WTC11 (cell line): ENCODE results near the gene TMEM223. TPM values are rescaled to one million over a fixed set of nuclear protein-coding genes. Genes with fewer than 3 reads are reported as not detected.

Source experiments
- ATAC-seq: fragments of 200-7000 bp; cut with Tn5 transposase; 2 replicates; pipeline ENCODE4 v1.10.0; 2021; ENCODE audit warnings: mild to moderate bottlenecking, moderate library complexity
- Bru-seq: library from RNA; stranded (reverse); fragments of 400-500 nt; gene quantifications from one replicate; lab custom pipeline; 2021; lab: Mats Ljungman, UMichigan
- CTCF ChIA-PET: fragments of 300-600 bp; sonication (Branson Sonifier 250); formaldehyde crosslinking; loops from one replicate; lab custom pipeline; 2021; ENCODE audit warnings: antibody characterized with exemption; lab: Charles Lee
- POLR2A ChIA-PET: fragments of 350-600 bp; sonication (Branson Sonifier 250); formaldehyde crosslinking; loops from one replicate; lab custom pipeline; 2021; ENCODE audit warnings: antibody characterized with exemption; lab: Charles Lee
- DNase-seq: peaks from one replicate; pipeline ENCODE4 v3.0.0; 2021; ENCODE audit warnings: low spot score
- H3K27ac Mint-ChIP-seq: 2 replicates; pipeline ENCODE4 v1.8.0; 2021; ENCODE audit warnings: mixed read lengths
- H3K27me3 Mint-ChIP-seq: 2 replicates; pipeline ENCODE4 v1.8.0; 2021; ENCODE audit warnings: low read depth, mild to moderate bottlenecking, moderate library complexity, mixed read lengths
- H3K36me3 Mint-ChIP-seq: 2 replicates; pipeline ENCODE4 v1.8.0; 2021; ENCODE audit warnings: mixed read lengths
- H3K4me1 Mint-ChIP-seq: 2 replicates; pipeline ENCODE4 v1.8.0; 2022; ENCODE audit warnings: mixed read lengths
- H3K4me3 Mint-ChIP-seq: 2 replicates; pipeline ENCODE4 v1.8.0; 2021; ENCODE audit warnings: mild to moderate bottlenecking, moderate library complexity, mixed read lengths
- H3K9me3 Mint-ChIP-seq: 2 replicates; pipeline ENCODE4 v1.8.0; 2021; ENCODE audit warnings: mixed read lengths
- ELF4 ChIP-seq: sonication (generic); formaldehyde crosslinking; IDR thresholded peaks from 2 replicates; pipeline ENCODE4 v1.8.1; 2022; ENCODE audit warnings: low read depth, mild to moderate bottlenecking, moderate library complexity, missing genetic modification reagents
- ESRRA ChIP-seq: sonication (generic); formaldehyde crosslinking; IDR thresholded peaks from 2 replicates; pipeline ENCODE4 v1.8.1; 2022; ENCODE audit warnings: mild to moderate bottlenecking, missing genetic modification reagents, borderline replicate concordance
- FOXP1 ChIP-seq: sonication (generic); formaldehyde crosslinking; IDR thresholded peaks from 2 replicates; pipeline ENCODE4 v1.8.0; 2022; ENCODE audit warnings: missing genetic modification reagents, mild to moderate bottlenecking, moderate library complexity, borderline replicate concordance
- GABPB1 ChIP-seq: sonication (generic); formaldehyde crosslinking; IDR thresholded peaks from 2 replicates; pipeline ENCODE4 v1.8.1; 2023; ENCODE audit warnings: mild to moderate bottlenecking, missing genetic modification reagents
- JAZF1 ChIP-seq: fragments of 250-450 bp; sonication (Bioruptor Pico); IDR thresholded peaks from 2 replicates; pipeline ENCODE4 v1.9.0; 2021; ENCODE audit warnings: moderate library complexity, mild to moderate bottlenecking, inconsistent platforms
- JUN ChIP-seq: sonication (generic); formaldehyde crosslinking; IDR thresholded peaks from 2 replicates; pipeline ENCODE4 v1.8.0; 2023; ENCODE audit warnings: mild to moderate bottlenecking, missing genetic modification reagents
- NR1H2 ChIP-seq: sonication (generic); formaldehyde crosslinking; IDR thresholded peaks from 2 replicates; pipeline ENCODE4 v1.9.0; 2021; ENCODE audit warnings: mild to moderate bottlenecking, moderate library complexity, missing genetic modification reagents
- OVOL2 ChIP-seq: fragments of 250-450 bp; sonication (Bioruptor Pico); IDR thresholded peaks from 2 replicates; pipeline ENCODE4 v1.9.0; 2021; ENCODE audit warnings: mild to moderate bottlenecking, borderline replicate concordance
- RORB ChIP-seq: fragments of 250-450 bp; sonication (Bioruptor Pico); IDR thresholded peaks from 2 replicates; pipeline ENCODE4 v1.9.0; 2021; ENCODE audit warnings: mild to moderate bottlenecking
- SMAD3 ChIP-seq: sonication (generic); formaldehyde crosslinking; IDR thresholded peaks from 2 replicates; pipeline ENCODE4 v1.8.0; 2022; ENCODE audit warnings: missing genetic modification reagents, mild to moderate bottlenecking, borderline replicate concordance
- TP53 ChIP-seq: sonication (generic); formaldehyde crosslinking; IDR thresholded peaks from 2 replicates; pipeline ENCODE4 v1.8.1; 2023; ENCODE audit warnings: mild to moderate bottlenecking, missing genetic modification reagents
- ZNF263 ChIP-seq: sonication (generic); formaldehyde crosslinking; IDR thresholded peaks from 2 replicates; pipeline ENCODE4 v1.8.1; 2022; ENCODE audit warnings: low read depth, mild to moderate bottlenecking, moderate library complexity, missing genetic modification reagents
- ZNF396 ChIP-seq: fragments of 250-450 bp; sonication (Bioruptor Pico); IDR thresholded peaks from 2 replicates; pipeline ENCODE4 v1.8.0; 2021; ENCODE audit warnings: mild to moderate bottlenecking, moderate library complexity, borderline replicate concordance
- long read RNA-seq, 3 experiments: library from RNA in 1 of 3; library from capped mRNA in 1 of 3; library from polyadenylated mRNA in 1 of 3; unstranded in 2 of 3; stranded (forward) in 1 of 3; transcript quantifications; one replicate each; pipeline ENCODE4 v2.0.0, GENCODE V29; 2021
- total RNA-seq: library from RNA; stranded (reverse); gene quantifications from 3 replicates; pipeline ENCODE4 v1.2.3, GENCODE V29; 2021
- TF ChIP-seq, protein P1 (sequence below): fragments of 250-450 bp; sonication (Bioruptor Pico); IDR thresholded peaks from 2 replicates; pipeline ENCODE4 v1.9.0; 2021; ENCODE audit warnings: mild to moderate bottlenecking
- TF ChIP-seq, protein P2 (sequence below): sonication (generic); formaldehyde crosslinking; IDR thresholded peaks from 2 replicates; pipeline ENCODE4 v1.8.1; 2023; ENCODE audit warnings: mild to moderate bottlenecking, missing genetic modification reagents, moderate library complexity
- TF ChIP-seq, protein P3 (sequence below): fragments of 250-450 bp; sonication (Bioruptor Pico); IDR thresholded peaks from 2 replicates; pipeline ENCODE4 v1.9.0; 2021; ENCODE audit warnings: moderate library complexity, mild to moderate bottlenecking, inconsistent platforms, borderline replicate concordance
- TF ChIP-seq, protein P4 (sequence below): fragments of 250-450 bp; sonication (Bioruptor Pico); conservative IDR thresholded peaks from 2 replicates; pipeline ENCODE4 v1.9.0; 2021; ENCODE audit warnings: mild to moderate bottlenecking
- TF ChIP-seq, protein P5 (sequence below): sonication (generic); formaldehyde crosslinking; IDR thresholded peaks from 2 replicates; pipeline ENCODE4 v1.8.0; 2022; ENCODE audit warnings: missing genetic modification reagents
- TF ChIP-seq, protein P6 (sequence below): sonication (generic); formaldehyde crosslinking; IDR thresholded peaks from 2 replicates; pipeline ENCODE4 v1.8.1; 2022; ENCODE audit warnings: low read depth, mild to moderate bottlenecking, moderate library complexity, missing genetic modification reagents, borderline replicate concordance

The TMEM223 gene, protein sequence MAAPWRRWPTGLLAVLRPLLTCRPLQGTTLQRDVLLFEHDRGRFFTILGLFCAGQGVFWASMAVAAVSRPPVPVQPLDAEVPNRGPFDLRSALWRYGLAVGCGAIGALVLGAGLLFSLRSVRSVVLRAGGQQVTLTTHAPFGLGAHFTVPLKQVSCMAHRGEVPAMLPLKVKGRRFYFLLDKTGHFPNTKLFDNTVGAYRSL
- total RNA-seq (25.5 to 26.4 TPM (median 25.9 TPM) in 3 replicates), Bru-seq, nascent RNA (percentile 93 among the genes with signal in this experiment)
- long read RNA-seq, experiment 1, transcript TMEM223-201 (2 exons, 1,288 nt) = major isoform, 80 of 87 reads
- long read RNA-seq, experiment 1, partial matches to known transcripts = 0 of 87 reads
- long read RNA-seq, experiment 1, other reads (novel, unspliced or antisense) = 5 of 87 reads
- long read RNA-seq, experiment 2, transcript TMEM223-201 (2 exons, 1,288 nt) = major isoform, 57 of 62 reads
- long read RNA-seq, experiment 2, partial matches to known transcripts = 0 of 62 reads
- long read RNA-seq, experiment 2, other reads (novel, unspliced or antisense) = 4 of 62 reads
- long read RNA-seq, experiment 3, transcript TMEM223-201 (2 exons, 1,288 nt) = major isoform, 100 of 102 reads
- long read RNA-seq, experiment 3, partial matches to known transcripts = 0 of 102 reads
- long read RNA-seq, experiment 3, other reads (novel, unspliced or antisense) = 2 of 102 reads

DNA sequence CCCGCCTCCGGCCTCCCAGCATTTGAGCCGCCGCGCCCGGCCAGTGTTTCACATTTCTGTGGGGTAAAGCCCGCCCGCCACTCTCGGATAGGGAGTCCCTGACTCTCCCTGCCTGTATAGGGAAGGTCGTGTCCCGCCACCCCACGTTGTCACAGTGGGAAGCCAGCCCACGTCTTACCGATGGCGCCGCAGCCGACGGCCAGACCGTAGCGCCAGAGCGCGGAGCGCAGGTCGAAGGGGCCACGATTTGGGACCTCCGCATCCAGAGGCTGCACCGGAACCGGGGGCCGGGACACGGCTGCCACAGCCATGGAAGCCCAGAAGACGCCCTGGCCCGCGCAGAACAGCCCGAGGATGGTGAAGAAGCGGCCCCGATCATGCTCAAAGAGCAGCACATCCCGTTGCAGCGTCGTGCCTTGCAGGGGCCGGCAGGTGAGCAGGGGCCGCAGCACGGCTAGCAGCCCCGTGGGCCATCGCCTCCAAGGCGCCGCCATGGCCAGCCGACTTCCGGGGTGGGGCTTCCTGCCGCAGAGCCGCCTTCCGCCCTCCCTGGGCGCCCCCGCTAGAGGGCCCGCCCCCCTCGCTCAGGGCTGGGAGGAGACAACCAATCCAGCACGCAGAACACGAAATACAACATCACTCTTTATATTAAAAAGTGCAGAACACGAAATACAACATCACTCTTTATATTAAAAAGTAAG lies at the start of gene TMEM223:
Gene TMEM223 (minus strand): TSS at position 506 of the 701 bp plus-strand sequence. CDS start 12 bp downstream, at position 494.
- POLR2A ChIA-PET = interaction anchor here (0.7 to 1.0 kb wide), 5 partner anchors 38 to 568 kb away, joined by 3 to 5 read pairs (median 3); partner anchors contain the start of genes STX5, TEX54, TUT1 and ZBTB3
- Mint-ChIP-seq H3K27me3 (no peaks in the 10 kb centered on the region; the same call in 1 of the 2 replicates), H3K4me3 (peak within 1 kb of the TSS; percentile 91), H3K27ac (peak within 1 kb of the TSS; percentile 96), H3K36me3 (peaks cover 53% of the 10 kb centered on the region), H3K9me3 (no peaks in the 10 kb centered on the region), H3K4me1 (peaks cover 30% of the 10 kb centered on the region)
- peak; percentile 87 for DNase-seq
- CTCF ChIA-PET = interaction anchor here (0.6 to 1.5 kb wide), 3 partner anchors 38 to 1260 kb away, joined by 3 to 6 read pairs (median 3); partner anchors contain the start of genes LBHD1 and ZBTB3
- ATAC-seq = peak; percentile 60
- TF ChIP-seq ZNF263 (CRISPR knock-in tag) (0 out of 2 replicates have a peak, but pooled peaks have one; percentile 21), RORB (no peak), TP53 (CRISPR knock-in tag) (peak; percentile 60; the same call in 1 of the 2 replicates), ELF4 (CRISPR knock-in tag) (no peak), ZNF396 (CRISPR knock-in tag) (no peak), JUN (no peak), SMAD3 (CRISPR knock-in tag) (0 out of 2 replicates have a peak, but pooled peaks have one; percentile 48), GABPB1 (CRISPR knock-in tag) (peak; percentile 47), ESRRA (peak; percentile 84), OVOL2 (CRISPR knock-in tag) (no peak), NR1H2 (CRISPR knock-in tag) (no peak), FOXP1 (CRISPR knock-in tag) (peak; percentile 95), JAZF1 (no peak)
- TF ChIP-seq, protein P1, sequence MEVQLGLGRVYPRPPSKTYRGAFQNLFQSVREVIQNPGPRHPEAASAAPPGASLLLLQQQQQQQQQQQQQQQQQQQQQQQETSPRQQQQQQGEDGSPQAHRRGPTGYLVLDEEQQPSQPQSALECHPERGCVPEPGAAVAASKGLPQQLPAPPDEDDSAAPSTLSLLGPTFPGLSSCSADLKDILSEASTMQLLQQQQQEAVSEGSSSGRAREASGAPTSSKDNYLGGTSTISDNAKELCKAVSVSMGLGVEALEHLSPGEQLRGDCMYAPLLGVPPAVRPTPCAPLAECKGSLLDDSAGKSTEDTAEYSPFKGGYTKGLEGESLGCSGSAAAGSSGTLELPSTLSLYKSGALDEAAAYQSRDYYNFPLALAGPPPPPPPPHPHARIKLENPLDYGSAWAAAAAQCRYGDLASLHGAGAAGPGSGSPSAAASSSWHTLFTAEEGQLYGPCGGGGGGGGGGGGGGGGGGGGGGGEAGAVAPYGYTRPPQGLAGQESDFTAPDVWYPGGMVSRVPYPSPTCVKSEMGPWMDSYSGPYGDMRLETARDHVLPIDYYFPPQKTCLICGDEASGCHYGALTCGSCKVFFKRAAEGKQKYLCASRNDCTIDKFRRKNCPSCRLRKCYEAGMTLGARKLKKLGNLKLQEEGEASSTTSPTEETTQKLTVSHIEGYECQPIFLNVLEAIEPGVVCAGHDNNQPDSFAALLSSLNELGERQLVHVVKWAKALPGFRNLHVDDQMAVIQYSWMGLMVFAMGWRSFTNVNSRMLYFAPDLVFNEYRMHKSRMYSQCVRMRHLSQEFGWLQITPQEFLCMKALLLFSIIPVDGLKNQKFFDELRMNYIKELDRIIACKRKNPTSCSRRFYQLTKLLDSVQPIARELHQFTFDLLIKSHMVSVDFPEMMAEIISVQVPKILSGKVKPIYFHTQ (CRISPR knock-in tag) = no peak; the same call in 1 of the 2 replicates
- TF ChIP-seq, protein P2, sequence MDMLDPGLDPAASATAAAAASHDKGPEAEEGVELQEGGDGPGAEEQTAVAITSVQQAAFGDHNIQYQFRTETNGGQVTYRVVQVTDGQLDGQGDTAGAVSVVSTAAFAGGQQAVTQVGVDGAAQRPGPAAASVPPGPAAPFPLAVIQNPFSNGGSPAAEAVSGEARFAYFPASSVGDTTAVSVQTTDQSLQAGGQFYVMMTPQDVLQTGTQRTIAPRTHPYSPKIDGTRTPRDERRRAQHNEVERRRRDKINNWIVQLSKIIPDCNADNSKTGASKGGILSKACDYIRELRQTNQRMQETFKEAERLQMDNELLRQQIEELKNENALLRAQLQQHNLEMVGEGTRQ (CRISPR knock-in tag) = no peak
- TF ChIP-seq, protein P3, sequence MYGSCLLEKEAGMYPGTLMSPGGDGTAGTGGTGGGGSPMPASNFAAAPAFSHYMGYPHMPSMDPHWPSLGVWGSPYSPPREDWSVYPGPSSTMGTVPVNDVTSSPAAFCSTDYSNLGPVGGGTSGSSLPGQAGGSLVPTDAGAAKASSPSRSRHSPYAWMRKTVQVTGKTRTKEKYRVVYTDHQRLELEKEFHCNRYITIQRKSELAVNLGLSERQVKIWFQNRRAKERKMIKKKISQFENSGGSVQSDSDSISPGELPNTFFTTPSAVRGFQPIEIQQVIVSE (CRISPR knock-in tag) = no peak
- TF ChIP-seq, protein P4, sequence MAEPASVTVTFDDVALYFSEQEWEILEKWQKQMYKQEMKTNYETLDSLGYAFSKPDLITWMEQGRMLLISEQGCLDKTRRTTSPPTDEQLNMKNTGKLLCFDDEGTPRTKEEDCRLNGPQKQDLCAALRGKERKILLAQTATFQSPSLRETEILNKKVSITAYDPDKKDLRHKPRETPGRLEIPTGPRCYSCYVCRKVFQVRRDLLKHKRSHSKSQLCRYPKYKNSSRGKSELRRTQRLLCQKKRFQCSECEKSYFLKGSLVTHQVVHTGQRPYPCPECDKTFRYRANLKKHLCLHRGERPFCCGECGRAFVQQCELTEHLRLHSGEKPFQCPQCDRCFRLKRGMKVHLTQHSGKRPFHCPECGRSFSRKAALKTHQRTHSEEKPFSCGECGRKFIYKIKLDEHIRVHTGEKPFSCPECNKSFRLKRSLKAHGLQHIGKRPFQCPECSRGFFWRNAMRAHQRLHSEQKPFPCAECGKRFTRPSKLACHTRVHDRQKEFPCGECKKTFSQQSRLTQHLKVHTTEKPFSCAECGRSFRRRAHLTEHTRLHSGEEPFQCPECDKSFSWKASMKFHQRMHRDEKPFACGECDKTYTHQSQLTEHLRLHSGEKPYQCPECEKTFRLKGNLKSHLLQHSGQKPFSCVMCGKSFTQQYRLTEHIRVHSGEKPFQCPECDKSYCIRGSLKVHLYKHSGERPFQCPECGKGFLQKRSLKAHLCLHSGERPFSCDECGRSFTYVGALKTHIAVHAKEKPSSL = no peak
- TF ChIP-seq, protein P5, sequence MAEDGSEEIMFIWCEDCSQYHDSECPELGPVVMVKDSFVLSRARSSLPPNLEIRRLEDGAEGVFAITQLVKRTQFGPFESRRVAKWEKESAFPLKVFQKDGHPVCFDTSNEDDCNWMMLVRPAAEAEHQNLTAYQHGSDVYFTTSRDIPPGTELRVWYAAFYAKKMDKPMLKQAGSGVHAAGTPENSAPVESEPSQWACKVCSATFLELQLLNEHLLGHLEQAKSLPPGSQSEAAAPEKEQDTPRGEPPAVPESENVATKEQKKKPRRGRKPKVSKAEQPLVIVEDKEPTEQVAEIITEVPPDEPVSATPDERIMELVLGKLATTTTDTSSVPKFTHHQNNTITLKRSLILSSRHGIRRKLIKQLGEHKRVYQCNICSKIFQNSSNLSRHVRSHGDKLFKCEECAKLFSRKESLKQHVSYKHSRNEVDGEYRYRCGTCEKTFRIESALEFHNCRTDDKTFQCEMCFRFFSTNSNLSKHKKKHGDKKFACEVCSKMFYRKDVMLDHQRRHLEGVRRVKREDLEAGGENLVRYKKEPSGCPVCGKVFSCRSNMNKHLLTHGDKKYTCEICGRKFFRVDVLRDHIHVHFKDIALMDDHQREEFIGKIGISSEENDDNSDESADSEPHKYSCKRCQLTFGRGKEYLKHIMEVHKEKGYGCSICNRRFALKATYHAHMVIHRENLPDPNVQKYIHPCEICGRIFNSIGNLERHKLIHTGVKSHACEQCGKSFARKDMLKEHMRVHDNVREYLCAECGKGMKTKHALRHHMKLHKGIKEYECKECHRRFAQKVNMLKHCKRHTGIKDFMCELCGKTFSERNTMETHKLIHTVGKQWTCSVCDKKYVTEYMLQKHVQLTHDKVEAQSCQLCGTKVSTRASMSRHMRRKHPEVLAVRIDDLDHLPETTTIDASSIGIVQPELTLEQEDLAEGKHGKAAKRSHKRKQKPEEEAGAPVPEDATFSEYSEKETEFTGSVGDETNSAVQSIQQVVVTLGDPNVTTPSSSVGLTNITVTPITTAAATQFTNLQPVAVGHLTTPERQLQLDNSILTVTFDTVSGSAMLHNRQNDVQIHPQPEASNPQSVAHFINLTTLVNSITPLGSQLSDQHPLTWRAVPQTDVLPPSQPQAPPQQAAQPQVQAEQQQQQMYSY (CRISPR knock-in tag) = no peak
- TF ChIP-seq, protein P6, sequence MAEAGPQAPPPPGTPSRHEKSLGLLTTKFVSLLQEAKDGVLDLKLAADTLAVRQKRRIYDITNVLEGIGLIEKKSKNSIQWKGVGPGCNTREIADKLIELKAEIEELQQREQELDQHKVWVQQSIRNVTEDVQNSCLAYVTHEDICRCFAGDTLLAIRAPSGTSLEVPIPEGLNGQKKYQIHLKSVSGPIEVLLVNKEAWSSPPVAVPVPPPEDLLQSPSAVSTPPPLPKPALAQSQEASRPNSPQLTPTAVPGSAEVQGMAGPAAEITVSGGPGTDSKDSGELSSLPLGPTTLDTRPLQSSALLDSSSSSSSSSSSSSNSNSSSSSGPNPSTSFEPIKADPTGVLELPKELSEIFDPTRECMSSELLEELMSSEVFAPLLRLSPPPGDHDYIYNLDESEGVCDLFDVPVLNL (CRISPR knock-in tag) = no peak
